ENCODE measurements around the gene PAMR1. TPM values are rescaled to one million over a fixed set of nuclear protein-coding genes. Genes with fewer than 3 reads are reported as not detected.
"Not testable (repeated sequence)": the region's sequence is repeated elsewhere in the genome, so short reads cannot be mapped to it uniquely, and the experiment has no call there.

Gene PAMR1
- 7.6 TPM for total RNA-seq

- peak; percentile 44 for DNase-seq (ENCODE audit: low spot score)
Observed at GRCh38 chr11:35525501-35526175, at the start of gene PAMR1. Gene PAMR1, minus strand, starts transcription at chr11:35525616. Its CDS starts 31 bp downstream, at chr11:35525585.

- no peak for DNase-seq (ENCODE audit: low spot score)
Observed at GRCh38 chr11:35571696-35572095, 46.3 kb upstream of the PAMR1 start.

- no peak for DNase-seq (ENCODE audit: low spot score)
Observed at GRCh38 chr11:35567737-35568465, 42.5 kb upstream of the PAMR1 start.

GRCh38 chr11:35566885-35567284, 41.5 kb upstream of the PAMR1 start:
- DNase-seq (ENCODE audit: low spot score), result no peak

GRCh38 chr11:35566181-35566580, 40.8 kb upstream of the PAMR1 start:
- no peak for DNase-seq (ENCODE audit: low spot score)

- DNase-seq (ENCODE audit: low spot score), result no peak
Observed at GRCh38 chr11:35564245-35564595, 38.8 kb upstream of the PAMR1 start.

GRCh38 chr11:35563484-35564244, 38.2 kb upstream of the PAMR1 start:
- no peak for DNase-seq (ENCODE audit: low spot score)

GRCh38 chr11:35559949-35560348, 34.5 kb upstream of the PAMR1 start:
- no peak for DNase-seq (ENCODE audit: low spot score)

GRCh38 chr11:35558513-35558912, 33.1 kb upstream of the PAMR1 start:
- peak; percentile 11 for DNase-seq (ENCODE audit: low spot score)

GRCh38 chr11:35555488-35555887, 30.1 kb upstream of the PAMR1 start:
- DNase-seq (ENCODE audit: low spot score), result no peak

GRCh38 chr11:35554491-35555437, 29.3 kb upstream of the PAMR1 start:
- DNase-seq (ENCODE audit: low spot score), result no peak

- DNase-seq (ENCODE audit: low spot score), result no peak
Observed at GRCh38 chr11:35553831-35554230, 28.4 kb upstream of the PAMR1 start.

- DNase-seq (ENCODE audit: low spot score), result no peak
Observed at GRCh38 chr11:35553021-35553420, 27.6 kb upstream of the PAMR1 start.

- DNase-seq (ENCODE audit: low spot score), result no peak
Observed at GRCh38 chr11:35552616-35553015, 27.2 kb upstream of the PAMR1 start.

- no peak for DNase-seq (ENCODE audit: low spot score)
Observed at GRCh38 chr11:35550374-35551036, 25.1 kb upstream of the PAMR1 start.

GRCh38 chr11:35549787-35550186, 24.4 kb upstream of the PAMR1 start:
- DNase-seq (ENCODE audit: low spot score), result no peak

GRCh38 chr11:35548925-35549561, 23.6 kb upstream of the PAMR1 start:
- DNase-seq (ENCODE audit: low spot score), result no peak

GRCh38 chr11:35547995-35548394, 22.6 kb upstream of the PAMR1 start:
- not testable (repeated sequence) for DNase-seq (ENCODE audit: low spot score)

GRCh38 chr11:35546317-35546716, 20.9 kb upstream of the PAMR1 start:
- DNase-seq (ENCODE audit: low spot score), result no peak

GRCh38 chr11:35545391-35546003, 20.1 kb upstream of the PAMR1 start:
- no peak for DNase-seq (ENCODE audit: low spot score)
